Thyroid gland (tissue), 4 donors: ENCODE results near the gene DTD2.

ENCODE experiments used
- CTCF ChIP-seq, 6 experiments: fragments of 200-600 bp in 3 of 6; fragments of 450-650 bp in 3 of 6; sonication (generic) in 3 of 6; IDR thresholded peaks; one replicate each; pipeline ENCODE4 v1.5.1; 2016 to 2019; ENCODE audit warnings: antibody characterized with exemption in 6 of 6, mild to moderate bottlenecking in 2 of 6, inconsistent platforms in 1 of 6, moderate library complexity in 1 of 6
- POLR2A ChIP-seq, 2 donors: fragments of 450-650 bp; IDR thresholded peaks; one replicate each; pipeline ENCODE4 v1.6.1; 2017; ENCODE audit warnings: antibody characterized with exemption in 2 of 2, mild to moderate bottlenecking in 2 of 2, moderate library complexity in 1 of 2

- TF ChIP-seq POLR2A (IDR thresholded peaks at IDR 0.05) (no peak), CTCF (IDR thresholded peaks at IDR 0.05) (no peak)
These were observed 48.1 kb upstream of the DTD2 start for GRCh38 chr14:31505411-31505810.
